Activated naive CD4-positive, alpha-beta T cell treated with anti-CD3 and anti-CD28 coated beads, Interleukin-2, amount 50 U/mL, for 16 hours (primary cell): Measurements from ENCODE around the gene ITGA7.
"Not testable (repeated sequence)": the region's sequence is repeated elsewhere in the genome, so short reads cannot be mapped to it uniquely, and the experiment has no call there.

Experiments
- DNase-seq: peaks from one replicate; pipeline ENCODE4 v3.0.0-alpha.2; 2020

ITGA7 gene

GRCh38 chr12:55679691-55680090, 28.0 kb downstream of the ITGA7 start:
- DNase-seq, result no peak

- DNase-seq, result no peak
These were observed 31.0 kb downstream of the ITGA7 start for GRCh38 chr12:55676707-55677106.

- DNase-seq, result no peak
These were observed 32.0 kb downstream of the ITGA7 start for GRCh38 chr12:55675666-55676065.

GRCh38 chr12:55673638-55674037, 34.1 kb downstream of the ITGA7 start:
- DNase-seq, result no peak

- no peak for DNase-seq
These were observed 36.0 kb downstream of the ITGA7 start for GRCh38 chr12:55671746-55672145.

GRCh38 chr12:55670276-55670675, 37.4 kb downstream of the ITGA7 start:
- no peak for DNase-seq

GRCh38 chr12:55666508-55666907, 41.2 kb downstream of the ITGA7 start:
- no peak for DNase-seq

- no peak for DNase-seq
These were observed 42.9 kb downstream of the ITGA7 start for GRCh38 chr12:55664826-55665225.

- DNase-seq, result no peak
These were observed 44.3 kb downstream of the ITGA7 start for GRCh38 chr12:55663391-55663790.

- DNase-seq, result no peak
These were observed 48.0 kb downstream of the ITGA7 start for GRCh38 chr12:55659486-55660385.

GRCh38 chr12:55658635-55659391, 48.9 kb downstream of the ITGA7 start:
- DNase-seq, result no peak

- no peak for DNase-seq
These were observed 49.5 kb downstream of the ITGA7 start for GRCh38 chr12:55658212-55658611.

- no peak for DNase-seq
These were observed 50.5 kb downstream of the ITGA7 start for GRCh38 chr12:55657212-55657611.

GRCh38 chr12:55654511-55655214, 53.0 kb downstream of the ITGA7 start:
- DNase-seq, result no peak

GRCh38 chr12:55653031-55653430, 54.7 kb downstream of the ITGA7 start:
- peak; percentile 22 for DNase-seq

- peak; percentile 34 for DNase-seq
These were observed 55.4 kb downstream of the ITGA7 start for GRCh38 chr12:55652352-55652751.

GRCh38 chr12:55651299-55651683, 56.4 kb downstream of the ITGA7 start:
- no peak for DNase-seq

- DNase-seq, result not testable (repeated sequence)
These were observed 56.9 kb downstream of the ITGA7 start for GRCh38 chr12:55650620-55651298.

- DNase-seq, result no peak
These were observed 60.7 kb downstream of the ITGA7 start for GRCh38 chr12:55647027-55647426.

- no peak for DNase-seq
These were observed 63.1 kb downstream of the ITGA7 start for GRCh38 chr12:55644591-55644990.

- no peak for DNase-seq
These were observed 65.0 kb downstream of the ITGA7 start for GRCh38 chr12:55642669-55643068.

GRCh38 chr12:55642267-55642666, 65.4 kb downstream of the ITGA7 start:
- no peak for DNase-seq

GRCh38 chr12:55641595-55641994, 66.1 kb downstream of the ITGA7 start:
- no peak for DNase-seq
